ENCODE data around the gene CRELD2.

The CRELD2 gene

DNA sequence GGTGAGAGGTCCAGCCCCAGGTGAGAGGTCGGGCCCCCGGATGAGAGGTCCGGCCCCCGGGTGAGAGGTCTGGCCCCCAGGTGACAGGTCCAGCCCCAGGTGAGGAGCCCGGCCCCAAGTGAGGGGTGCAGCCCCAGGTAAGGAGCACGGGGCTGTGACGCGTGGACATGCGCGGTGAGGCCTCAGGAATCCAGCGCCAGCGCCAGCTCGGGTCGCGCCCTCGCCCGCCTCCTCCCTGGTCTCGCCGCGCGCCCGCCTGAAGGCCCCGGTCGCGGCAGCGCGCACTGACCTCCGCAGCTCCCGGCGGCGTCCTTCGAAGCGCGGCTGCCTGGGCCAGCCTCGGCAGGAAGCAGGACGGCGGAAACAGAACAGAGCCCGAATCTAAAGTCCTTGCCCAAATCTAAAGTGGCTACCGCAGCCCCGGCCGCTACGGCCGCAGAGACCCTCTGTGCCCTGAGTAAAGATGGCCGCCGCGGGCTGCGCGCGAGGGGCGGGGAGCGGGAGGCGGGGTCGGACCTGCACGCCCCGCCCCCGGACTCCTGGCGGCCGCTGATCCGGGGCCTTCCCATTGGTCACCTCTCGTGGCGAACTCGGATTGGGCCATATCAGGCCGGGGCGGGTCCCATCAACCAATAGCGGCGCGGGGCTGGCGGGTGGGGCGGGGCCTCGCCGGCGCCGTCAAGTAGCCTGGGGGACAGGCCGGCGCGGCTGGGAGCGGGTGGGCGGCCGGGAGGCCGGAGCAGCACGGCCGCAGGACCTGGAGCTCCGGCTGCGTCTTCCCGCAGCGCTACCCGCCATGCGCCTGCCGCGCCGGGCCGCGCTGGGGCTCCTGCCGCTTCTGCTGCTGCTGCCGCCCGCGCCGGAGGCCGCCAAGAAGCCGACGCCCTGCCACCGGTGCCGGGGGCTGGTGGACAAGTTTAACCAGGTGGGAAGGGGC, at the start of gene CRELD2, which contains the start of gene ALG12:
Gene CRELD2 (plus strand): TSS at position 661 of the 937 bp plus-strand sequence. CDS start 136 bp downstream, at position 797.
Gene ALG12 (minus strand): TSS at position 465 of the 937 bp plus-strand sequence. CDS start 4,673 bp downstream, outside the sequence.
- DNase-seq (ENCODE audit: low spot score), result peak; percentile 98

- DNase-seq (ENCODE audit: low spot score), result no peak
Observed at GRCh38 chr22:49869086-49869830, 49.2 kb upstream of the CRELD2 start.

- no peak for DNase-seq (ENCODE audit: low spot score)
Observed at GRCh38 chr22:49869845-49870712, 48.4 kb upstream of the CRELD2 start.

DNA sequence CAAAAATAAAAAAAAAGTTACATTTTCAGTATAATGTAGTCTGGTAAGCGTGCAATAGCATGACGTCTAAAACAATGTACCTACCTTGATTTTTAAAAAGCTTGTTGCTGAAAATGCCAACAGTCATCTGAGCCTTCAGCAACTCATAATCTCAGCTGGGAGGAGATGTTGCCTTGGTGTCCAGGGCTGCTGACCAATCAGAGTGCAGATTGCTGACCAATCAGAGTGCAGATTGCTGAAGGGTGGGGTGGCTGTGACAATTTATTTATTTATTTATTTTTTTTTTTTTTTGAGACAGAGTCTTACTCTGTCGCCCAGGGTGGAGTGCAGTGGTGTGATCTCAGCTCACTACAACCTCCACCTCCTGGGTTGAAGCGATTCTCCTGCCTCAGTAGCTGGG, 47.0 kb upstream of the CRELD2 start:
- DNase-seq (ENCODE audit: low spot score), result no peak

GRCh38 chr22:49872347-49872746, 46.1 kb upstream of the CRELD2 start:
- DNase-seq (ENCODE audit: low spot score), result no peak

DNA sequence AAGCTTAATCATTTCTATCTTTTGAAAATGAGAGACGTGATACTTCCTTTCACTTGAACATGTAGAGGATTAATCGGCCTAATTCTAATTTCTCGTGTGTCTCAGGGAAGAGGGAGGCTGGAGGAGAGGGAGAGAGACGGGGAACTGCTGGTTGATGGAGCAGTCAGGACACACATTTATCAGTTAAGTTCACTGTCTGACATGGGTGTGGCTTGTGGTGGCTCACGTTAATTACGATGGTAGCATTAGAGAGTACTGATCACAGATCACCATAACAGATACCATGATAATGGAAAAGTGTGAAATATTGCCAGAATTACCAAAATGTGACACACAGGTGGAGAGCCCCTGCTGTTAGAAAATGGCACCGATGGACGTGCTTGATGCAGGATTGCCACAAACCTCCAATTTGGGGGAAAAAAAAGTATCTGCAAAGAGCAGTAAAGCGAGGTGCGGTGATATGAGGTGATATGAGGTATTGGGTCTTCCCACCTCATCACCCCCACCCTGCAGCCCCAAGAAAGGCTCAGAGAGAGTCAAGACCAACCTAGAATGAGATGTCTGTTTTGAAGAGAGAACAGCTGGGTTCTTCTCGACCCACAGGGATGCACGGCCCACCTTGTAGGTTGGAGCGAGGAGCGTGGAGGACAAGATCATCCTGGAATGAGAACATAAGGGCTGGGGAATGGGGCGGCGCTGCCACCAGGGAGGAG, 45.0 kb upstream of the CRELD2 start:
- DNase-seq (ENCODE audit: low spot score), result no peak

DNA sequence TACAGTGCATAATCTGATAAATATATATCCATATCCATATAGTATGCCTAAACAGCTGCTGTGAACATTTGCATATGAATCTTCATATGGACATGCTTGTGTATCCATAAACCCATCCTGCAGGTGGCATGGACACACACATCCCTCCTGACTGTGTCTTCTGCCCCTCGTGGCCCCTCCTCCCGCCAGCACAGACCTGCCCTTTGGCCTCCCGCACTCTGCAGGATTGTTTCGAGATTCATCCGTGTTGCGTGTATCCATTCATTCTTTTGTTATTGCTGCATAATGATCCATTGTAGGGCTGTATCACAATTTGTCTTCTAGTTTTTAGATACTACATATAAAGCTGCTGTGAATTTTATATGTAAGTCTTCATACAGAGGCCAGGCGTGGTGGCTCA, 40.8 kb upstream of the CRELD2 start:
- DNase-seq (ENCODE audit: low spot score), result no peak

DNA sequence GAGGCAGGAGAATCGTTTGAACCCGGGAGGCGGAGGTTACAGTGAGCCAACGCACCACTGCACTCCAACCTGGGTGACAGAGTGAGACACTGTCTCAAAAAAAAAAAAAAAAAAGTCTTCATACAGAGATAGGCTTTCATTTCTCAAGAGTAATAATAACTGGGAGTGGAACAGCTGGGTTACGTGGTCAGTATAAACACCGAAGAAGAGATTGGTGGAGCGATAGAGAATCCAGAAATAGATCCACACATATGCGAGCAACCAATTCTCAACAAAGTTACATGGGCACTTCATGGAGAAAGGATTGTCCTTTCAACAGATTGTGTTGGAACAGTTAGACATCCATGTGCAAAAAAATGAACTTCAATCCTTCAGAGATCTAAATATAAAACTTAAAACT, 40.2 kb upstream of the CRELD2 start:
- DNase-seq (ENCODE audit: low spot score), result no peak

DNA sequence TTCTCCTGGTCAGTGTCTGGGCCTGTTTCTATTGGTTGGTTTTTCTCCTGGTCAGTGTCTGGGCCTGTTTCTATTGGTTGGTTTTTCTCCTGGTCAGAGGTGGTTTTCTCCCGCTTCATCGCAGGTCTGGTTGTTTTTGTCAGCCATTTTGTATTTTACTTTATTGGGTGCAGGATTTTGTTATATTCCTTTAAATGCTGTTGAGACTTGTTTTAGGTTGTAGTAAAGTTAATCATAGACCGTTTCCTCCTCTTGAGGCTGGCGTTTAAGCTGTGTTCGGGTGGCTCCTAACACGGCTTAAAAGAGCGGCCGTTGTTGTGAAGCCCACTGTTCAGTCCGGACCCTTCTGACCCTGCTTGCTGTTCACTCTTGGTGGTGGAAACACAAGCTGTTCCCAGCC, 38.6 kb upstream of the CRELD2 start:
- no peak for DNase-seq (ENCODE audit: low spot score)

DNA sequence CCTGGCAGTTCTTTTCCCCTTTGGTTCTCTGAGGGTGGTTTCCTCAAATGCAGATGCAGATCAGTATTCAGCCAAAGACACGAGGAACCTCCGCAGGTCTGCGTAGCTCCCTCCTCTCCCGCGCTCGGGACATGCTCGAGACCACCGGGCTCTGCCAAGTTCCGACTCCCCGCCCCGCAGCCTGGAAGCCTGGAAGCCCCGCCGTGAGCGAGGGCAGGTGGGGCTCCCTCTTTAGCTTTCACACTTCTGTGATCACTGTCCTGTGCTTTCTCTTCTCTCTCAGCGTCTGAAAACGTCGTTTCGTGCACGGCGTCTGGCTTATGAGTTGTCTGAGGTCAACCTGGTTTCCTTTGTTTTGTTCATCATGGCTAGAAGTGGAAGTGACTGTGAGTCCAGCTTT, 38.2 kb upstream of the CRELD2 start:
- DNase-seq (ENCODE audit: low spot score), result no peak

DNA sequence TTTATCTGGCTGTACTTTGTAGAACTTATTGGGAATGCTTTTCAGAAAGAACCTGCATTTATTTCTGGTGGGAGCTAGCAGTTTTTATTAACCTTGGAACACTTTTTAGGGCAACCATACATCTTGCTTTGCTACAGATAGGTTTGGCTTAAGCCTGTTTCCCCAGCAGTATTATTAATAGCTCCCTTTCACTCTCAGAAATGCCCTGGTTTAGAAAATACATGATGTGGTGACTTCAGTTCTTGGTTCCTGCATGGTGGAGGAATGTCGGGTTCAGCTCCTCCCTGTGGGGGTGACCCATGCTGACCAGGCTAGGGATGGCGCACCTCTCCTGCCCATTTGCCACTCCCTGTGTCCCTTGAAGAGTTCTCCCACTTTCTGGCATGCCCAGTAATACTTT, 36.6 kb upstream of the CRELD2 start:
- no peak for DNase-seq (ENCODE audit: low spot score)

DNA sequence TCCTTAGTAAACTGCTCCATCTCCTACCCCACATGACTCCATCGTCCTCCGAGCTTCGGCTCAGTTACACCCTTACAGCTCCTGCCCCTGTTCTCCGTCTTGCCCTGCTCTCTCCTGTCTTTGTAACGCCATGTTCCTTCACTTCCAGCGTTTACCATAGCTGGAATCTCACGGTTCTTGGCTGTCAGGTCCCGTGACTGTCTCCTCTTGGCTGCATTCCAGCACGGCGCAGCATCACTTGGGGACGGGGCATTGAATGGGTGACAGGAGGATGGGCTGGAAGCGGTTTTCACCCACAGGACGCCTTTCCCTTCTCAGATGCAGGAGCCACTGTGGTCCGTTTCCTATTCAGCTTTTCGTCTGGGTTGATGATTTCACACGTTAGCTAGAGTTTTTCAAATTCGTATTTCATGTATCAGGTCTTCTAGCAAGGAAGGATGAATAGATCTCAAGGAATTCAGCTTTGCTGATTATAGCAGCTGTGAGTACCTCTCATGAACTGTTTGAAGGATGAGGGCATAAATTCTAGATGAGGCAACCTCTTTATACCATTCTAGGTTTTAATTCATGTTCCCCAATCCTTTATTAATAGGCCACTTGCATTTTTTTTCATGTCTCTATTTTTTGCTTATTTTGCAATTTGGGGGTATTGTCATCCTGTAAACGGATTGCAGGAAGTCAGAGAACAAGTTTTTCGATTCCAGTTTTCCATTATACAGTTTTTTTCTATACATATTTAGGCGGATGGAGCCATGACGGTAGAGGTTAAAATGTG, 35.7 kb upstream of the CRELD2 start:
- no peak for DNase-seq (ENCODE audit: low spot score)

DNA sequence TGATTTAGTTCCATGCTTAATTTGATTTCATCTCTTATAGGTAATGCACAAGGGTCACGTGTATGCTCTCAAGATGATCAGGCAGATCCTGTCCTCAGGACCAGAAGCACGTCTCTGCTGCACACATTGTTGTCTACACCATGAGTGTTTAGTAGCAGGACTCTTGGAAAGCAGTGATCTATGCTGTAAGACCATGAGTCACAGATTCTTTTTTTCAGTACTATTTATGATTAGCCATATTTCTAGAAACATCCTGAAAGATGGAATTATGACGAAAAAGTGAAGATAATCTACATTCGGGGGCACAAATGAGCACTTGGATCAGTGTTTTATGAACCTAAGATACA, 35.2 kb upstream of the CRELD2 start:
- no peak for DNase-seq (ENCODE audit: low spot score)

- no peak for DNase-seq (ENCODE audit: low spot score)
Observed at GRCh38 chr22:49884075-49884474, 34.4 kb upstream of the CRELD2 start.

- no peak for DNase-seq (ENCODE audit: low spot score)
Observed at GRCh38 chr22:49884503-49885260, 33.8 kb upstream of the CRELD2 start.

- no peak for DNase-seq (ENCODE audit: low spot score)
Observed at GRCh38 chr22:49885281-49885680, 33.2 kb upstream of the CRELD2 start.

DNA sequence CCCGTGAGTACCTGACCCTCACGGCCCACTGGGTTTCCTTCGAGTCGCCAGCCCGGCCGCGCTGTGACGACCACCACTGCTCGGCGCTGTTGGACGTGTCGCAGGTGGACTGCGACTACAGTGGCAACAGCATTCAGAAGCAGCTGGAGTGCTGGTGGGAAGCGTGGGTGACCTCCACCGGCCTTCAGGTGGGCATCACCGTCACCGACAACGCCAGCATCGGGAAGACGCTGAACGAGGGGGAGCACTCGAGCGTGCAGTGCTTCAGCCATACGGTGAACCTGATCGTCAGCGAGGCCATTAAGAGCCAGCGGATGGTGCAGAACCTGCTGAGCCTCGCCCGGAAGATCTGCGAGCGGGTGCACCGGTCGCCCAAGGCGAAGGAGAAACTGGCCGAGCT, 32.6 kb upstream of the CRELD2 start:
- DNase-seq (ENCODE audit: low spot score), result no peak

- DNase-seq (ENCODE audit: low spot score), result no peak
Observed at GRCh38 chr22:49886346-49887063, 31.9 kb upstream of the CRELD2 start.

DNA sequence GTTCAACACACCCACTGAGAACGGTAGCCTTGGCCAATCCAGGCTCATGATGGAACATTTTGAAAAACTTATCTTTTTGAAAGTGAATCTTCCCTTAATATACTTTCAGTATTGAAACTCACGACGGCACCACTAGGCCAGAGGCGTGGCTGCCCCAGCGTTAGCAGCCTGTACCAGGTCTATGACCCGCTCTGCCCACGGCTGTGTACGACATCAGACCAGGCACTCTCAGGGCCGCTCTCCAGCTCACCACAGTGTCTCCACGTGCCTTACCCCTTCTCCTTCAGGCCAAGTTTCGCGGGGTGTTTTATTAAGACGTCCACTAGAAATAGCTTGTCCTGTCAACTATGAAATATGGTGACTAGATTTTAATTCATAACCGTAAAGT, 31.4 kb upstream of the CRELD2 start:
- DNase-seq (ENCODE audit: low spot score), result no peak

Measured in putamen (tissue), 1 donor.